HCEC 1CT (cell line): ENCODE measurements around the gene PRC1.
"Not testable (repeated sequence)": the region's sequence is repeated elsewhere in the genome, so short reads cannot be mapped to it uniquely, and the experiment has no call there.

ENCODE experiments used
- DNase-seq: peaks from one replicate; pipeline ENCODE4 v3.0.0-alpha.2; 2017

Gene PRC1, protein sequence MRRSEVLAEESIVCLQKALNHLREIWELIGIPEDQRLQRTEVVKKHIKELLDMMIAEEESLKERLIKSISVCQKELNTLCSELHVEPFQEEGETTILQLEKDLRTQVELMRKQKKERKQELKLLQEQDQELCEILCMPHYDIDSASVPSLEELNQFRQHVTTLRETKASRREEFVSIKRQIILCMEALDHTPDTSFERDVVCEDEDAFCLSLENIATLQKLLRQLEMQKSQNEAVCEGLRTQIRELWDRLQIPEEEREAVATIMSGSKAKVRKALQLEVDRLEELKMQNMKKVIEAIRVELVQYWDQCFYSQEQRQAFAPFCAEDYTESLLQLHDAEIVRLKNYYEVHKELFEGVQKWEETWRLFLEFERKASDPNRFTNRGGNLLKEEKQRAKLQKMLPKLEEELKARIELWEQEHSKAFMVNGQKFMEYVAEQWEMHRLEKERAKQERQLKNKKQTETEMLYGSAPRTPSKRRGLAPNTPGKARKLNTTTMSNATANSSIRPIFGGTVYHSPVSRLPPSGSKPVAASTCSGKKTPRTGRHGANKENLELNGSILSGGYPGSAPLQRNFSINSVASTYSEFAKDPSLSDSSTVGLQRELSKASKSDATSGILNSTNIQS

GRCh38 chr15:90994417-90995311, at the start of gene PRC1:
TSS of gene PRC1 (minus strand) at chr15:90994535. CDS start at chr15:90994417, 118 bp downstream.
- peak; percentile 98 for DNase-seq

DNA sequence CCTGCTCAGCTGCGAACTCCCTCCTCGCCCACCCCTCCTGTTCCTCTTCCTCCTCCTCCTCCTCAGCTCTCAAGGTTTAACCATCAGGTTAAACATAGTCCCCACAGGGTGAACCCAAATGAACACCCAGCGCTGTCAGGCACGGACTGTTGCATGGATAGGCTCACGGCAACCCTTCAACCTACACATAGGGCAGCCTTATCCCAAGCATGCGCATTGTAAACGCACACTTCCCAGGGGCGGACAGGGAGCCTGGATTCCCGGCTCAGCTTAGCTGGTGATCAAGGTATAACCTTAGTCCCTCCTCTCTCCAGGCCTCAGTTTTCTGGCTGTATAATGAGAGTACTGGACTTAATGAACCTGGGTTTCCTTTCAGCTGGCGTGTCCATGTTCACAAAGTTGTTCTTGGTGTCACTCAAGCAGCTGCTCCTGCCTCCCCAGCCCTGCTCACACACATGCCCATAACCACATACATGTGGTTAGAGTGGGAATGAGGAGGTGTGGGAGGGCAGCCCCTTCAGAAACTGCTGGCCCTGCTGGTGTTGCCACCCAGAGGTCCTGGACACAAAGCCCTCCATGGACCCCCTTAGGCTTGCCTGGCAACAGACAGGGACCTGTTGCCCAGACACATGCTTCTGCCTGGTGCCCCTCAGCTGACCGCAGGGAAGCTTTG, 49.0 kb upstream of the PRC1 start:
- DNase-seq, result no peak

GRCh38 chr15:91040856-91041255, 46.5 kb upstream of the PRC1 start:
- no peak for DNase-seq

DNA sequence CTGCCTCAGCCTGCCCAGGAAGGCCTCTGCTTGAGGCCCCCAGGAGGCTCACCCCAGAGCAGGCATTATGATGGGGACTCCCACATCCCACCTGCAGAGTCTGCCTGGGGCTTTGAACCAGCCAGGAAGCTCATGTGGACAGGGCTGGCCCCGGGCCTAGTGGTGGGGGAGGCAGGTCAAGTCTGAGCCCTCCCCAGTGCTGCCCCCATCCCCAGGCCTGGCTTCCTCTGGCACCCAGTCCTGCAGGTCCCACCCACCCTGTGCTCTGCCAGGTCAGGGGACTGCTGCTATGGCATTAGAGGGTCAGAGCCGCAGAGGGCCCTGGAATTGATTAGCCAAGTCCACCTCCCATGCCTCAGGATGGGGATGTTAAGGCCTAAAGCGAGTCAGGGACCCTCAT, 45.7 kb upstream of the PRC1 start:
- DNase-seq, result no peak

DNA sequence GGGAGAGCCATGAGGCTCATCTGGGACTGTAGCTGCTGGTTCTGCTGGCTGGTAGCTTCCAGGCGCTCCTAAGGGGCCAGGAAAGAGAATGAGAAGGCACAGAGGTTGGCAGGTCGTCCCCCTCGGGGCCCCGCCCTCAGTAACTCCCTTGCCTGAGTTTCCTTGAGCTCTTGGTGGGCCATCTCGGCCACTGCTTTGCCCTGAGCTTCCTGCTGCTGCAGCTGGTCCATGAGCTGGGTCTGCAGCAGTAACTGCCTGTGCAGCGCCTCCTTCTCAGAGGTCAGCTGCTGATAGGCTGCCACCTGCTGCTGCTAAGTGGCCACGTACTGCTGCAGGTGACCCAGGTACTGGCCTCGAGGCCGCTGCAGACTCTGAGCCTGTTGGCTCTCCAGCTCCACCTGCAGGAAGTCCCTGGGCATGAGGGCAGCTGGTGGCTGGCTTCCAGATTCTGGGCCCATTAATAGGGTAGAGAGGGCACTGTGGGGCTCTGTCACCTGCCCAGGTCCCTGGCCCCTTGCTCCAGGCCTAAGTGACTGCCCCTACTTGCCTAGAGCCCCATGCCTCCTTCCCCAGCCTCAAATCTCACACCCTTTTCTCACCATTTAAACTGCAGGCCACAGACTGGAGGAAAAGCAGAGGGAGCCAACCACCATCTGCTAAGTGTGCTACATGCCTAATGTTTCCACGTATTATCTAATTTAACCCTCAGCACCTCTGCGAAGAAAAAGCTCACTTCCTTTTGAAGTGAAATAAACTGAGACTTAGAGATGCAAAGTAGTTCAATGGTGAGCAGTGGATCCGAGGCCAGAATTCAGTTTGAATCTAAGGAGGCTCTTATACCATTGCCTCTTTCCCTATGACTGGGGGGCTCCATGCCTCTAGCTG, 38.8 kb upstream of the PRC1 start:
- no peak for DNase-seq

- DNase-seq, result no peak
These were observed 37.5 kb upstream of the PRC1 start for GRCh38 chr15:91031796-91032195.

DNA sequence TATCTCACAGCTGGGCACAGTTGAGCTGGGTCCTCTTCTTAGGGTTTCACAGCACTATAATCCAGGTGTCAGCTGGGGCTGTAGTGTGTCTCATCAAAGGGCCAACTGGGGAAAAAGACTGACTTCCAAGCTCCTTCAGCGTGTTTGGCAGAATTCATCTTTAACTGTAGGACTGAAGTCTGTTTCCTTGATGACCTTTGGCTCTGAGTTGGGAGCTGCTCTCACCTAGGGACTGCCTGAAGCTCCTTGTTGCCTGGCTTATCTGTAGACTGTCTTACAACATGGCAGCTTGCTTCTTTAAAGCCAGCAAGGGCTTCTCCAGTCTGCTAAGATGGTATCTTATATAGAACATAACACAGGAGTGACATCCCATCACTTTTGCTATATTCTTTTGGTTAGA, 33.3 kb upstream of the PRC1 start:
- DNase-seq, result no peak

DNA sequence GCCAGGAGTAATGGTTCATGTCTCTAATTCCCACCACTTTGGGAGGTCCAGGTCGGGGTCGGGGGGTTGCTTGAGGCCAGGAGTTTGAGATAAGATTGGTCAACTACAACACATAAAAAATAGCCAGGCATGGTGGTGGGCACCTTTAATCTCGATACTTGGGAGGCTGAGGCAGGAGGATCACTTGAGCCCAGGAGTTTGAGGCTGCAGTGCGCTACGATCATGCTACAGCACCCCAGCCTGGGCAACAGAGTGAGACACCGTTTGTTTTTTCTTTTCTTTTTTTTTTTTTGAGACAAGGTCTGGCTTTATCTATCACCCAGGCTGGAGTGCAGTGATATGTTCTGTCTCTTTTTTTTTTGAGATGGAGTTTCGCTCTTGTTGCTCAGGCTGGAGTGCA, 29.4 kb upstream of the PRC1 start:
- DNase-seq, result no peak

GRCh38 chr15:91022832-91023129, 28.4 kb upstream of the PRC1 start:
- no peak for DNase-seq

- DNase-seq, result peak; percentile 78
These were observed 27.9 kb upstream of the PRC1 start, which contains the start of gene VPS33B for GRCh38 chr15:91022075-91022831. TSS of gene VPS33B (minus strand) at chr15:91022594. CDS start at chr15:91022249, 345 bp downstream.

GRCh38 chr15:91021516-91022074, 27.3 kb upstream of the PRC1 start:
- peak; percentile 56 for DNase-seq

DNA sequence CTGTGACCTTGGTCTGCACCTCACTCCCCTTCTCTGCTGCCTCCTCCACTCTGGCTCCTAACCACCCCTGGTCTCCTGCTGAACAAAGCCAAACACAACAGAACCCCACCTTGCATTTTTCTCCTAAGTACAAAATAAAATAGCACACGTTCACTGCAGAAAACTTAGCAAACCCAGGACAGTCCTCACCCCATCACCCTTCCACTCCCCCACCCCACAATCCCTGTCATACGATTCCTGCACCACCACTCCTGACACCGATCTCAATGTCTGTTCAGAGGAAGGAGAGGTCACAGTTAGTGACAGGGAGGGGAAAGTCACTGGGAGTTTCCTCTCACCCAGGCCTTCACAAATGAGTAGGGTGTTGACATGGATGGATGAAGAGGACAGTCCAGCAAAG, 23.8 kb upstream of the PRC1 start:
- DNase-seq, result no peak

GRCh38 chr15:91017716-91018115, 23.4 kb upstream of the PRC1 start:
- DNase-seq, result no peak

DNA sequence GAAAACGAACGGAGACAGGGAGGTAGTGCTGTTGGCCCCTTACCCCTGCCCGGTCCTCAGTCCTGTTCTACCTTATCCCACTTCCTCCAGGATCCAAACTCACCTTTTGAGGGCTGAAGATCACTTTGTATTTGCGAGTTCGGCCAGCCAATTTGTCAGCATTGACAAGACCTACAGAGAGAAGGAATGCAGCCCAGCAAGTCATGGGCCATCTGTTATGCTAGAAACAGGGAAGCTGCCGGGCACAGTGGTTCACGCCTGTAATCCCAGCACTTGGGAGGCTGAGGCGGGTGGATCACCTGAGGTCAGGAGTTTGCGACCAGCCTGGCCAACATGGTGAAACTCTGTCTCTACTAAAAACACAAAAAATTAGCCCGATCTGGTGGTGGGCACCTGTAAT, 19.4 kb upstream of the PRC1 start:
- not testable (repeated sequence) for DNase-seq

GRCh38 chr15:91007266-91007665, 12.9 kb upstream of the PRC1 start:
- DNase-seq, result no peak

GRCh38 chr15:91001209-91001608, 6.9 kb upstream of the PRC1 start:
- no peak for DNase-seq

DNA sequence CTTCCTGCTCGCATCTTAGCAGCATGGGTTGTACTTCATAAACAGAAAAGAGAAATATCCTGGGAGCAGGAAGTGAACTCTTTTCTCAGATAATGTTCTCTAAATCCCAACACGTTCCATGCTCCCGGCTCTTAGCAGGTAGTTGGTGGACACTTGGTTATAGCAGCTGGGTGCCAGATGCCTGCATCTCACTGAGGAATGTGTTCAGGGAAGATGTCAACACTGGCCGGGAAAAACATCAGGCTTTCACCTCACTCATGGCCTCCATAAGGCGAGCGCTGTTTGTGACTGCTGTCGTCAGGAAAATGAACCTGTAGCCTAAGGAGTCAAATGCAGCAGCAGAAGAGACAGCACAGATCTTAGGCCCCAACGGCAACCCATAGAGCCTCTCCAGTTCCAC, 4.4 kb upstream of the PRC1 start:
- DNase-seq, result no peak

DNA sequence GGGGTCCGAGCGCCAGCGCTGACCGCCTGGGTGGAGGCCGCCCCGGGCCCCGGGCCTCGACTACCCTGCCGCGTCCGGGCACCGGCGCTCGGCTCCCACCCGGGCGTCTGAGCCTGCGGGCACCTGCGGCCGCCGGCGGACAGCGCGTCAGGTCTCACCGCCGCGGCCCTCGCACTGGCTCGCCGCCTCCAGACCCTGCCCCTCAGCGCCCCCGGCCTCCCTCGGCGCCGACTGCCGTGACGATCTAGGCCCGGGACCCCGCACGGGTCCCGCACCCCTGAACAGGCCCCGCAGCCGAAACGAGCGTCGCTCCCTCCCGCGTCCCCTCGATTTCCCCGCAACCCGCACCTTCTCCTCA, 297 bp downstream of the PRC1 start:
- DNase-seq, result no peak

DNA sequence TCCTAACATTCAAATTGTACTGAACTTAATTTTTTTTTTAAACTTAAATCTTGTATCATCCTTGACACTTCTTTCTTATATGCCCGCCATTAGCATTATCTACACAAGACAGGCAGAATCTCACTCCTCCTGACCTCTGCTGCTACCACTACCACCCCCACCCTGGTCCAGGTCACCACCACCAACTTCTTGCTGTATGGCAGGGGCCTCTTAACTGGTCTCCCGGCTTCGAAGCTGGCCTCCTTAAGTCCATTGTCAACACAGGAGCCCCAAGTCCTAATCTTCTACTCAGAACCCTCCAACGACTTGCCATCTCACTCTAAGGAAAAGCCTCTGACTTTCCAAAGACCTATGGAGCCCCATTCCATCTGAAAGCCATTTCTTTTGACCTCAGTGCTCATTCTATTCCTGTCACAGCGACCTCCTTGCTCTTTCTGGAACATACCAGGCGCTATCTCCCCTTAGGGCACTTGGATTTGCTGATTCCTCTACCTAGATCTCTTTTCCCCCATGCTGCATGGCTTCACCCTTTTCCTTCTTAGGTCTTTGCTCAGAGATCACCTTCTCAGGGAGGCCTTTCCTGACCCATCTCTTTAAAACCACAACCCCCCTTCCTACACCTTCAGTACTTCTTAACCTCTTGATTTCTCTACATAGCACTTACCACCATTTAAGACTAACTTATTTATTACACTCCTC, 2.6 kb downstream of the PRC1 start:
- DNase-seq, result no peak

DNA sequence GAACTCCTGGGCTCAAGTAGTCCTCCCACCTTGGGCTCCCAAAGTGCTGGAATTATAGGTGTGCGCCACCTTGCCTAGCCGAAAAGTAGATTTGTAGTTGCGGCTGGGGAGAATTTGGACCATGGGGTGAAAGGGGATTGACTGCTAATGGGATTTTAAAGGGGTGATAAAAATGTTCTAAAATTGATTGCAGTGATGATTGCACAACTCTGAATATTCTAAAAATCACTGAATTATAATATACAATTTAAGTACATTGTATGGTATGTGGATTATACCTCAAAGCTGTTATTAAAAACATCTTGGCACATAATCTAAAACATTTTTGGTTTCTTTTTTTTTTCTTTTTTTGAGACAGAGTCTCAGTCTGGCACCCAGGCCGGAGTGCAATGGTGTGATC, 3.9 kb downstream of the PRC1 start:
- no peak for DNase-seq
